Progenitor cell of endocrine pancreas (in vitro differentiated cells): ENCODE measurements around the gene NOX4. TPM values are rescaled to one million over a fixed set of nuclear protein-coding genes. Genes with fewer than 3 reads are reported as not detected.
"Not testable (repeated sequence)": the region's sequence is repeated elsewhere in the genome, so short reads cannot be mapped to it uniquely, and the experiment has no call there.

Source experiments
- DNase-seq: peaks from one replicate; pipeline ENCODE4 v3.0.0; 2021; ENCODE audit warnings: low spot score; ENCODE audit not compliant: unreplicated experiment
- H3K27ac Mint-ChIP-seq: 2 replicates; pipeline ENCODE4 v1.8.0; 2021; ENCODE audit warnings: mild to moderate bottlenecking, moderate library complexity, mixed read lengths
- H3K27me3 Mint-ChIP-seq: 2 replicates; pipeline ENCODE4 v1.8.0; 2021; ENCODE audit warnings: mixed read lengths
- H3K36me3 Mint-ChIP-seq: 2 replicates; pipeline ENCODE4 v1.8.0; 2022; ENCODE audit warnings: mixed read lengths; ENCODE audit not compliant: insufficient read depth
- H3K4me1 Mint-ChIP-seq: 2 replicates; pipeline ENCODE4 v1.8.0; 2021; ENCODE audit warnings: low read depth, mixed read lengths
- H3K4me3 Mint-ChIP-seq: 2 replicates; pipeline ENCODE4 v1.8.0; 2021; ENCODE audit warnings: low read depth, mild to moderate bottlenecking, moderate library complexity, mixed read lengths
- H3K9me3 Mint-ChIP-seq: 2 replicates; pipeline ENCODE4 v1.8.0; 2021; ENCODE audit warnings: low read depth, mixed read lengths
- CTCF ChIP-seq: fragments of 200-600 bp; sonication (generic); IDR thresholded peaks from one replicate; pipeline ENCODE4 v1.5.0; 2021; ENCODE audit warnings: antibody characterized with exemption, mild to moderate bottlenecking; ENCODE audit not compliant: unreplicated experiment
- total RNA-seq: library from RNA; stranded (reverse); gene quantifications from 2 replicates; pipeline ENCODE4 v1.2.1, GENCODE V29; 2021

Gene NOX4
- total RNA-seq, 1 donor from 2014 or later = 6.7 TPM

DNA sequence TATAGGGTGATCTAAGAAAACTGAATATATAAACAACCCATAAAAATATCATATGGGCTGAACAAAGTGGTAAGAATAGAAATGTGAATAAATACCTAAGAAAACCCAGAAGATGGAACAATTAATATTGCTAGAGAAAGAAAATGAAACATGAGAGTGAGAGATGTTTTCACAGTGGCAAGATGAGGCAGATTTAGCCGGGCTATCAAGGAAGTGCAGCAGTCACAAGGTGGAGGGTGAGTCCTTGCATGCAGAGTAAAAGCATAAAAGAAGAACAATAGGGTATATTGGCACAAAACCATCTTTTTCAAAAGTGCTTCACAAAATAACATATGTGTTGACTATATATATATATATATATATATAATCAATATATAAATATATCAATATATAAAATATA is 49.6 kb downstream of the NOX4 start:
- peaks cover 6% of the 10 kb centered on the region for H3K4me1 Mint-ChIP-seq
- no peak overlapping the region for H3K4me3 Mint-ChIP-seq
- no peak for DNase-seq
- no peaks in the 10 kb centered on the region for H3K27me3 Mint-ChIP-seq
- TF ChIP-seq CTCF = no peak
- H3K9me3 Mint-ChIP-seq = peaks cover 3% of the 10 kb centered on the region
- H3K27ac Mint-ChIP-seq = no peak overlapping the region
- H3K36me3 Mint-ChIP-seq = peaks cover 3% of the 10 kb centered on the region

- Mint-ChIP-seq H3K27me3 (no peaks in the 10 kb centered on the region), H3K9me3 (no peaks in the 10 kb centered on the region), H3K4me1 (no peaks in the 10 kb centered on the region), H3K4me3 (no peak overlapping the region), H3K27ac (no peak overlapping the region), H3K36me3 (no peaks in the 10 kb centered on the region)
- no peak for DNase-seq
- no peak for TF ChIP-seq CTCF
These were observed 53.9 kb downstream of the NOX4 start for GRCh38 chr11:89437317-89437716.

DNA sequence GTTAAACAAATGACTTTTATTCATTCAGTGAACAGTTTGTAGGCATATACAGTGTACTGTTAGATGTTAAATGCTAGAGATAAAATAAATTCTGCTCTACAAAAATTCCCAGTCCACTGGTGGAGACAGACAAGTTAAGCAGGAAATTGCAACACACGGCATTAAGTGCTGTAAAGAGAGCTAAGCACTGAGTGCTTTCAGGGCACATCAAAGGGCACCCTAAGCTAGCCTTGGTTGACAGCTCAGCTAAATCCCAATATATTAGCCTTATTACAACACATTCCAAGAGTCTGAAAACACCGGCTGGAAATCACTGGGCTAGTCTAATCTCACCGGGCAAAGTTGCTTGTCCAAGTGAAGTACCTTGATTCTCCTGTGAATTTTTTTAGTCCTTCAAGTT is 55.1 kb downstream of the NOX4 start:
- Mint-ChIP-seq H3K4me1 (no peaks in the 10 kb centered on the region), H3K4me3 (no peak overlapping the region)

GRCh38 chr11:89433278-89433677 is 57.9 kb downstream of the NOX4 start:
- H3K4me3 Mint-ChIP-seq = no peak overlapping the region
- H3K4me1 Mint-ChIP-seq = no peaks in the 10 kb centered on the region
- no peak for DNase-seq
- TF ChIP-seq CTCF = no peak
- H3K36me3 Mint-ChIP-seq = peaks cover 6% of the 10 kb centered on the region
- no peaks in the 10 kb centered on the region for H3K9me3 Mint-ChIP-seq
- no peaks in the 10 kb centered on the region for H3K27me3 Mint-ChIP-seq
- H3K27ac Mint-ChIP-seq = no peak overlapping the region

More for the DNA sequence above, 55.1 kb downstream of the NOX4 start:
- no peaks in the 10 kb centered on the region for H3K9me3 Mint-ChIP-seq
- DNase-seq = no peak
- H3K36me3 Mint-ChIP-seq = no peaks in the 10 kb centered on the region
- no peak overlapping the region for H3K27ac Mint-ChIP-seq
- TF ChIP-seq CTCF = no peak
- no peaks in the 10 kb centered on the region for H3K27me3 Mint-ChIP-seq

GRCh38 chr11:89432182-89432581 is 59.0 kb downstream of the NOX4 start:
- not testable (repeated sequence) for H3K27me3 Mint-ChIP-seq, DNase-seq, H3K9me3 Mint-ChIP-seq, H3K27ac Mint-ChIP-seq, H3K4me1 Mint-ChIP-seq, H3K4me3 Mint-ChIP-seq
- peaks cover 13% of the 10 kb centered on the region for H3K36me3 Mint-ChIP-seq

DNA sequence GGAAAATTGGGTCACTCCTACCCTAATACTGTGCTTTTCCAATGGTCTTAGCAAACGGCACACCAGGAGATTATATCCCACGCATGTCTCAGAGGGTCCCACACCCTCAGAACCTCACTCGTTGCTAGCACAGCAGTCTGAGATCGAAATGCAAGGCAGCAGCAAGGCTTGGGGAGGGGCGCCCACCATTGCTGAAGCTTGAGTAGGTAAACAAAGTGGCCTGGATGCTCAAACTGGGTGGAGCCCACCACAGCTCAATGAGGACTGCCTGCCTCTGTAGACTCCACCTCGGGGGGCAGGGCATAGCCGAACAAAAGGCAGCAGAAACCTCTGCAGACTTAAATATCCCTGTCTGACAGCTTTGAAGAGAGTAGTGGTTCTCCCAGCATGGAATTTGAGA is 64.7 kb downstream of the NOX4 start:
- Mint-ChIP-seq H3K9me3 (peaks cover 12% of the 10 kb centered on the region), H3K36me3 (peaks cover 21% of the 10 kb centered on the region)
- not testable (repeated sequence) for H3K27ac Mint-ChIP-seq, DNase-seq, H3K4me1 Mint-ChIP-seq, H3K27me3 Mint-ChIP-seq, H3K4me3 Mint-ChIP-seq
